Left hindlimb (tissue), 1 donor: Measurements from ENCODE around the gene HECW1.
"Not testable (repeated sequence)": the region's sequence is repeated elsewhere in the genome, so short reads cannot be mapped to it uniquely, and the experiment has no call there.

Source experiments
- DNase-seq: peaks from one replicate; pipeline ENCODE4 v3.0.0-alpha.2; 2018

HECW1 gene

GRCh38 chr7:43112941-43113621 is 634 bp downstream of the HECW1 start:
- peak; percentile 69 for DNase-seq

GRCh38 chr7:43113622-43114457 is 1.4 kb downstream of the HECW1 start:
- peak; percentile 38 for DNase-seq

GRCh38 chr7:43114458-43114780 is 2.0 kb downstream of the HECW1 start:
- no peak for DNase-seq

GRCh38 chr7:43116451-43116850 is 4.0 kb downstream of the HECW1 start:
- DNase-seq: no peak

- no peak for DNase-seq
Observed at GRCh38 chr7:43117095-43117494, 4.6 kb downstream of the HECW1 start.

DNA sequence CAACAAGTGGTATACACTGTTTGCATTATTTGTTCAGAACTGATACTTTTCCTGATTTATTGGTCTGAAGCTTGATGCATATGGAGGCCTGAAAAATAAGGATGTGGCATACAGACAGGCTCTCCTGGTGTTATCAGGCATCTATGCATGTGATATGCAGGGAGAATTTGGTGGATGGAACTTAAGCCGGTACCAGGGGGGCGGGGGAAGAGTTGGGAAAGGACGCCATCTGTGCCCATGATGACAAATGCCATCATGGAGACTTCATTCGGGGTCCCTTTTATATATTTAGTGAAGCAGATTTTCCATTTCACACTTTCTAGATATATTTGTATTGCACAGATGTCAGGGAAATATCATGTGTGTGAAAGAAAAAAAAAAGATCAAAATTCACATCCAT is 5.4 kb downstream of the HECW1 start:
- no peak for DNase-seq

DNA sequence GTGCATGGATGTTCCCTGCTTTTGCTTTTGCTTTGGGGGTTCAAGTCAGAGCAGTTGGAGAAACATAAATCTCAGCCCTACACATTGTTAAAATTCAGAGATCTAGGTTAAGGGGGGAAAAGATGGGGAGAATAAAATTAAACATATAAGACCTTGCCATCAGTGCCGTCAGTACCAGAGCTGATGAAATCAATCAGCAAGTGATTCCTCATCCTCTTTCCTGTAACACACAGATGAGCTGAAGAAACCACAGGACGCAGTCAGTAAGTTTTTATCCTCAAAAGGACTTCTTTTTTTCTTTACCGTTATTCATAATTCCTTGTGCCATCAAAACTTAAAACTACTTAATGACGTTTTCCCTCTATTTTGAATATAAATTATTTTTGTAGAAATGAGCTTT is 5.9 kb downstream of the HECW1 start:
- DNase-seq: no peak

GRCh38 chr7:43119371-43120075 is 7.1 kb downstream of the HECW1 start:
- no peak for DNase-seq

GRCh38 chr7:43121973-43122372 is 9.5 kb downstream of the HECW1 start:
- no peak for DNase-seq

DNA sequence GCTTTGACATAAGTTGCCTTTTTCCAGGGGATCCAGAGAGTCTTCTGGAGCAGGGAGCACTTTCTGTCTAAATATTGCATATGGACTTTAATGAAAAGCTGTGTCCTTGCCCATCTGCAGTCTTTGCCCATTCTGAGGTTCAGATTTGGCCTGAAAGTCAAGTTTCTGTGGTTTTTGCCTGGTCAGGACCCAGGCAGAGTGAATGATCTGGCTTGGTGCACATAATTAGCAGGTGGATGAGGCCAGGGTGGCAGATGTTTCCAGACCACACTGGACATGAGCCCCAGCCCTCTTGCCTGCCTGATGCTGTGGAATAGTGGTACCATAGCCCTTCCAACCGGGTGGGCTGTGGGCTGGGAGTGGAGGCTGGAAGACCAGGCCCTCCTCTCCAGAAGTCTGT is 11.0 kb downstream of the HECW1 start:
- DNase-seq: peak; percentile 43

- DNase-seq: no peak
Observed at GRCh38 chr7:43124388-43124787, 11.9 kb downstream of the HECW1 start.

GRCh38 chr7:43130347-43130746 is 17.9 kb downstream of the HECW1 start:
- no peak for DNase-seq

DNA sequence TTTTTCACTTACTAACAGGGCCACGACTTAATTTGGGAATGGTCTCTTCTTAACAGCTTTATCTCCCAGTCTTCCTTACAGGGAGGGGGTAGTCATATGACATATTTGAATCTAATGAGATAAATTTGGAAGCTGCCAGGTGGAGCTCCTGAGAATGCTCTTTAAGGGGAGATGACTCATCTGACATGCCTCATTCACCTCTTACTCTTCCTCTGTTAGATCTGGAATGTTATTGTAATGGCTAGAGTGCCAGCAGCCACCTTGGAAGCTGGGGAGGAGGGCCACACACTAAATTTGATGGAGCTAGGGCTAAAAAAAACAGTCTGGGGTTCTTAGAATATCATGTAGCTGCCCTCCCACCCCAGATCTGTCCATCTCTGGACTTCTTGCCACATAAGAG is 22.7 kb downstream of the HECW1 start:
- no peak for DNase-seq

- DNase-seq: no peak
Observed at GRCh38 chr7:43136064-43136463, 23.6 kb downstream of the HECW1 start.

- DNase-seq: not testable (repeated sequence)
Observed at GRCh38 chr7:43137121-43137744, 24.8 kb downstream of the HECW1 start.

DNA sequence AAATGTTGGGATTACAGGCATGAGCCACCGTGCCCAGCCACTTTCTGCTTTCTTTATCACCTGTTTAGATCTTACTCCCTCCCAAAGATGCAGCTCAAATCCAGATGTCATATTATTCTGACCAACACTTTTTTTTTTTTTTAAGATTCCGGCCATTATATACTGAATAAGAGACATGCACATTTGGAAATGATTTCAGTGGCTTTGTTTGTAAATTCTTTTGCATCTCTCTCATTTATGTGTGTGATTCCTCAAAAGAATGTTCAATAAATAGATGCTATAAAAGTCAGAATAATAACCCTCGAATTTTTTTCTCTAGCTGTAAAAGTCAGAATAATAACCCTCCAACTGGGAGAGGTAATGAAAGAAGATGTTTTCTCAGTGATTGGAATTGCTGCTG is 25.4 kb downstream of the HECW1 start:
- no peak for DNase-seq

DNA sequence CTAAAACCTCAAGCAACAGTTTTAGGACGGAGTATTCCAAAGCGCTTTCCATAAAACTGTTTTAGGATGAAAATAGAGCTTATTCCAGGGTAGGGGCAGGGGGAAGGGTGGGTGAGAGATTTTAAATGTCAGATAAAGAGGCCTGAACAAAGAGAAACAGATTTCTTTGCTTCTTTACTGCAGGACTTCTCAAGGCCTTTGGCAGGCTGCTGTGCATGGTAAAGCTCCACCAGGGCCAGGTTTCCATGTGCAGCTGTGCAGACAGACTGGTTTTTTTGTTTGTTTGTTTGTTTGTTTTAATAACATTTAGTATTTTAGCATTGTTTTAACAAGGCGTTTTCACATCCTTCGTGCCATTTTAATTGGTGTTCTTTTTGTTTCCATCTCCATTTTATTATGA is 26.3 kb downstream of the HECW1 start:
- no peak for DNase-seq

GRCh38 chr7:43139137-43139536 is 26.7 kb downstream of the HECW1 start:
- DNase-seq: no peak

DNA sequence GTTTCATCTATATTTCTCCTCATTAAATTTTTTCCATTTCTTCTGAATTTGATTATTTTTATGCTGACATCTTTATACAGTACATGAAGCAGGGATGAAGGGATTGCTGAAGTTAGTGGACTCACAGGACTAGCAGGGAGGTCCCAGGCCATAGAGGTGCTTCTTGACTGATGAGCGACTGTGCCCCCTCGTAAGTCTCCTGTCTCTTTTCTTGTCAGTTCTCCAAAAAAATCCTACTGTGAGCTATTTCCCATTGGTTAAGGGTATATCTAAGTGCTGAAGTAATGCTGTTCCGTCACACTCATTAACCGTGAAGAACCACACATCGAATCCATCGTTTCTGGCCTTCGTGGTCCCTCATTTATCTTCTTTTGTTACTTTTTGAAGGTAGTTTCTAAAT is 27.7 kb downstream of the HECW1 start:
- DNase-seq: no peak

DNA sequence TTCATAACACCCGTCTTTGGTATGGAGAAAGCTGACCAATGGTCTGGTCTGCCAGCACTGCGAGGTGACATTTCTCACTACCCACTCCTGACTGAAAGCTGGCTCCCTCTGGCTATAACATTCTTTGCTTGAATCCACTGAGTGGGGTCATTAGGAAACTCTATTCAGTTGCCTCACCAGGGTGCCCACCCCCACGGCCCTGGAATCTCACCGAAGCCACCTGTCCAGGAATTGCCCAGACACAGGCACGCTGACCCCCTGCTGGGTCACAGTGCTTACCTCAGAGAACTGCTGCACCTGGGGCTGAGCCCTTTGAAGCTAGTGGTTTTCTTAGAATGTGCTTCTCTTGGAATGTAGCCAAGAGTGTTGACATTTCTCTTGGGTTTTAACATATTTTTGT is 28.6 kb downstream of the HECW1 start:
- DNase-seq: no peak

DNA sequence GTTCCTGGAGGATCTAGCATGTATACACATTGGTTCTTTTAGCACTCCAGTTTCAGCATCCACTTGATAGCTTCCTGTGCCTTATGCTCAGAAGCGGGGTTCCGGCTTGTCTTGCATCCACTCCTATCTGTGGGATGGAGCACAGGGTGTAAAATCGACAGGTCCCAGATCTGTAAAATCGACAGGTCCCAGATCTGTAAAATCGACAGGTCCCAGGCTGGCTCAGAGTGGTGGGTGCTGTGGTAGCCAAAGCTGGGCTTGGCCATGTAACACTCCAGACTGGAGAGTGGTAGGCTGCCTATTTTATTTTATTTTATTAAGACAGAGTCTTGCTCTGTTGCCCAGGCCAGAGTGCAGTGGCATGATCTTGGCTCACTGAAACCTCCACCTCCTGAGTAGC is 30.3 kb downstream of the HECW1 start:
- no peak for DNase-seq

GRCh38 chr7:43143918-43144589 is 31.6 kb downstream of the HECW1 start:
- no peak for DNase-seq

- DNase-seq: no peak
Observed at GRCh38 chr7:43148161-43148731, 35.8 kb downstream of the HECW1 start.
